ENCODE measurements around the gene GRHL1.

DNA sequence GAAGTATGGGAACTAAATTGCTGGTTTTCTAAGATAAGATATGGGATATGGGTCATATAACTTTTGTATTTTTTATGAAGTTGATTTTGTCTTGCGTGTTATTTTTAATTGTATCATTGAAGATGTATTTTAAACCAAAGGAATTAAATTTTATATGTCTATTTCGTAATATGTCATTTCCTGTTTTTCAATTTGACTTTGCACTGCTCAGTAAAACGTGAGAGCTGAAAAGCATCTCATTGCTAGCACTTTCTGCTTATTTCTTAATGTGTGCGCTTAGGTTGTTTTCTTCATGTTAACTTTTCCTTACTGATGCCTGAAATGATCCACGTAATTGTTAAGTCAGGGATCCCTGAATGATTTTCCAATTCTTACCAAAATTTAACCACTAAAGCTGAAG is 50.6 kb downstream of the GRHL1 start:
- TF ChIP-seq, protein P1, sequence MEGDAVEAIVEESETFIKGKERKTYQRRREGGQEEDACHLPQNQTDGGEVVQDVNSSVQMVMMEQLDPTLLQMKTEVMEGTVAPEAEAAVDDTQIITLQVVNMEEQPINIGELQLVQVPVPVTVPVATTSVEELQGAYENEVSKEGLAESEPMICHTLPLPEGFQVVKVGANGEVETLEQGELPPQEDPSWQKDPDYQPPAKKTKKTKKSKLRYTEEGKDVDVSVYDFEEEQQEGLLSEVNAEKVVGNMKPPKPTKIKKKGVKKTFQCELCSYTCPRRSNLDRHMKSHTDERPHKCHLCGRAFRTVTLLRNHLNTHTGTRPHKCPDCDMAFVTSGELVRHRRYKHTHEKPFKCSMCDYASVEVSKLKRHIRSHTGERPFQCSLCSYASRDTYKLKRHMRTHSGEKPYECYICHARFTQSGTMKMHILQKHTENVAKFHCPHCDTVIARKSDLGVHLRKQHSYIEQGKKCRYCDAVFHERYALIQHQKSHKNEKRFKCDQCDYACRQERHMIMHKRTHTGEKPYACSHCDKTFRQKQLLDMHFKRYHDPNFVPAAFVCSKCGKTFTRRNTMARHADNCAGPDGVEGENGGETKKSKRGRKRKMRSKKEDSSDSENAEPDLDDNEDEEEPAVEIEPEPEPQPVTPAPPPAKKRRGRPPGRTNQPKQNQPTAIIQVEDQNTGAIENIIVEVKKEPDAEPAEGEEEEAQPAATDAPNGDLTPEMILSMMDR (IDR thresholded peaks at IDR 0.05) = no peak
- TF ChIP-seq POLR2A (IDR thresholded peaks at IDR 0.05) = no peak
